SW480 (cell line): Measurements from ENCODE around the gene PWWP2B.

ENCODE experiments used
- DNase-seq: peaks from one replicate; pipeline ENCODE4 v3.0.0-alpha.2; 2016; ENCODE audit warnings: low spot score

Gene PWWP2B

GRCh38 chr10:132420469-132420980 lies 23.5 kb downstream of the PWWP2B start:
- DNase-seq, result no peak

GRCh38 chr10:132420981-132421846 lies 24.2 kb downstream of the PWWP2B start:
- DNase-seq, result peak; percentile 57

- DNase-seq, result no peak
These were observed 25.1 kb downstream of the PWWP2B start for GRCh38 chr10:132421847-132422751.

- DNase-seq, result no peak
These were observed 26.2 kb downstream of the PWWP2B start for GRCh38 chr10:132422903-132423825.

GRCh38 chr10:132423966-132424861 lies 27.2 kb downstream of the PWWP2B start:
- DNase-seq, result no peak

- DNase-seq, result no peak
These were observed 28.2 kb downstream of the PWWP2B start for GRCh38 chr10:132425029-132425756.

GRCh38 chr10:132425757-132426155 lies 28.8 kb downstream of the PWWP2B start:
- DNase-seq, result no peak

GRCh38 chr10:132427006-132427771 lies 30.2 kb downstream of the PWWP2B start:
- DNase-seq, result no peak

GRCh38 chr10:132427939-132428367 lies 31.0 kb downstream of the PWWP2B start:
- no peak for DNase-seq

GRCh38 chr10:132428486-132428995 lies 31.5 kb downstream of the PWWP2B start:
- DNase-seq, result no peak

- DNase-seq, result no peak
These were observed 32.6 kb downstream of the PWWP2B start for GRCh38 chr10:132429281-132430230.

GRCh38 chr10:132430231-132430743 lies 33.3 kb downstream of the PWWP2B start:
- no peak for DNase-seq

- DNase-seq, result no peak
These were observed 33.9 kb downstream of the PWWP2B start for GRCh38 chr10:132430861-132431271.

GRCh38 chr10:132431537-132432175 lies 34.7 kb downstream of the PWWP2B start:
- no peak for DNase-seq

GRCh38 chr10:132432176-132432540 lies 35.2 kb downstream of the PWWP2B start:
- no peak for DNase-seq

GRCh38 chr10:132433671-132434340 lies 36.8 kb downstream of the PWWP2B start:
- no peak for DNase-seq
